ENCODE data around the gene THBD. TPM values are rescaled to one million over a fixed set of nuclear protein-coding genes. Genes with fewer than 3 reads are reported as not detected.

THBD gene
- total and polyA plus RNA-seq, 9 of the 15 experiments (the other 6 are each of a cell fraction or from before 2014, with no cell fraction given): 0.07 to 0.49 (median 0.33) TPM

DNA sequence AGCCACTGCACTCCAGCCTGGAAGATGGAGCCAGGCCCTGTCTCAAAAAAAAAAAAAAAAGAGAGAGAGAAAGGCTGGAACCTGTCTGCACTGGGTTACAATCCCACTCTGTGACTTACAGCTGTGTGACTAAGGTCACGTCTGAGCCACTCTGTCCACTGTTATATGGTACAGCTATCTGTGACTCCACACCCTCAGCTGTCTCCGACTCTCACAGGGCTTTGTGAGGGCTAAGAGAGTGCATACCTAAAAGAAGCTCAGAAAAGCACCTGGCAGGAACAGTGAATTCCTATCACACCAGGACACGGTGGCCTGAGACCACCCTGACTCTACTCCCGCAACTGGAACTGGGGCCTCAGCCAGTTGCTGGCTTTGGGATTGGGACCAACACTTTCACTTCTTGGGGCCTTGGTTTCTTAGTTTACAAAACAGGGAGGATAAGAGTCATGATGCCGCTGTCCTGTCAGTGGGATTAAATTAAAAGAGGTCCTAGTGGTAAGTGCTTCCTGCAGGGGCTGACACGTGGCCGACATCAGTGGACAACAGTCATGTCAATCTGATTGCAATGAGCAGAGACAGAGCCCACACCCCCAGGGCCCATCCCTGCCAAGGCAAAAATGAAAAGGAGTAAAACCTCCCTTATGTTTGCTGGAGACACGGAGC, 42.4 kb upstream of the THBD start:
- peak overlapping the region; percentile 74 for H2AFZ ChIP-seq (ENCODE audit: low read depth, low read length)
- peak overlapping the region; percentile 45; the same call in 2 of the 3 replicates for H3K27ac ChIP-seq (ENCODE audit: extremely low read depth, low read depth, low read length)
- H3K4me3 ChIP-seq: no peak overlapping the region
- no peaks in the 10 kb centered on the region for H3K9me3 ChIP-seq (replicated peaks; ENCODE audit: control insufficient read depth, insufficient read depth, low read depth, low read length)
- FAIRE-seq (peak; percentile 84), ATAC-seq (peak; percentile 73), DNase-seq (ENCODE audit: extremely low read depth in 1 of 4, low spot score in 3 of 4) (peak; percentile 21 to 65 (median 40))
- H3K27me3 ChIP-seq (ENCODE audit: control insufficient read depth in 2 of 2, insufficient read depth in 2 of 2, low read length in 2 of 2): no peaks in the 10 kb centered on the region
- intact Hi-C loops (cut with micrococcal nuclease): loop anchor here (5.0 kb wide), 1 partner anchor 40 kb away; no protein-coding TSS in a partner anchor
- no peaks in the 10 kb centered on the region for H4K20me1 ChIP-seq (replicated peaks; ENCODE audit: control insufficient read depth, insufficient read depth, low read length)
- BruUV-seq (replicated peaks): no TSS peak
- peak overlapping the region; percentile 21; the same call in 1 of the 2 replicates for H3K4me2 ChIP-seq (ENCODE audit: insufficient read depth, low read length)
- no peaks in the 10 kb centered on the region for H3K9me1 ChIP-seq (ENCODE audit: control insufficient read depth, insufficient read depth, low read length)
- H3K79me2 ChIP-seq (ENCODE audit: control insufficient read depth, insufficient read depth, low read length): no peaks in the 10 kb centered on the region
- in situ Hi-C loops (cut with MboI): no loop called here
- POLR2A ChIA-PET: interaction anchor here (0.7 kb wide), 1 partner anchor 20 kb away, joined by 3 read pairs; no protein-coding TSS in a partner anchor
- H3K36me3 ChIP-seq (ENCODE audit: control insufficient read depth, insufficient read depth, low read length): no peaks in the 10 kb centered on the region
- CTCF ChIA-PET (ENCODE audit: low intra/inter-chr PET ratio): no interaction called here
- peaks cover 36 to 39% of the 10 kb centered on the region in 2 experiments for H3K4me1 ChIP-seq (replicated peaks in 1 of 2; ENCODE audit: control insufficient read depth in 2 of 2, insufficient read depth in 2 of 2, low read length in 2 of 2)
- H3K9ac ChIP-seq (ENCODE audit: insufficient read depth in 1 of 2, low read depth in 2 of 2, low read length in 2 of 2): peak overlapping the region; percentile 8 to 32; a peak in 3 of 4 replicates
- 15% methylated on average over 6 of the region's 8 CpGs for WGBS (ENCODE audit: insufficient coverage, low coverage, missing lambda C conversion rate)
- TF ChIP-seq, protein P1, sequence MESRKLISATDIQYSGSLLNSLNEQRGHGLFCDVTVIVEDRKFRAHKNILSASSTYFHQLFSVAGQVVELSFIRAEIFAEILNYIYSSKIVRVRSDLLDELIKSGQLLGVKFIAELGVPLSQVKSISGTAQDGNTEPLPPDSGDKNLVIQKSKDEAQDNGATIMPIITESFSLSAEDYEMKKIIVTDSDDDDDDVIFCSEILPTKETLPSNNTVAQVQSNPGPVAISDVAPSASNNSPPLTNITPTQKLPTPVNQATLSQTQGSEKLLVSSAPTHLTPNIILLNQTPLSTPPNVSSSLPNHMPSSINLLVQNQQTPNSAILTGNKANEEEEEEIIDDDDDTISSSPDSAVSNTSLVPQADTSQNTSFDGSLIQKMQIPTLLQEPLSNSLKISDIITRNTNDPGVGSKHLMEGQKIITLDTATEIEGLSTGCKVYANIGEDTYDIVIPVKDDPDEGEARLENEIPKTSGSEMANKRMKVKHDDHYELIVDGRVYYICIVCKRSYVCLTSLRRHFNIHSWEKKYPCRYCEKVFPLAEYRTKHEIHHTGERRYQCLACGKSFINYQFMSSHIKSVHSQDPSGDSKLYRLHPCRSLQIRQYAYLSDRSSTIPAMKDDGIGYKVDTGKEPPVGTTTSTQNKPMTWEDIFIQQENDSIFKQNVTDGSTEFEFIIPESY (CRISPR knock-in tag; IDR thresholded peaks at IDR 0.05): no peak
- TF ChIP-seq L3MBTL2 (IDR thresholded peaks at IDR 0.05) (peak; percentile 74; the same call in 1 of the 2 replicates), EWSR1 (IDR thresholded peaks at IDR 0.05; ENCODE audit: borderline replicate concordance, low read depth, partially characterized antibody) (no peak), ZNF592 (IDR thresholded peaks at IDR 0.05) (peak; percentile 90), MYC (IDR thresholded peaks at IDR 0.05; ENCODE audit: low read depth, low read length) (peak; percentile 26; the same call in 1 of the 2 replicates), MYC (CRISPR knock-in tag; IDR thresholded peaks at IDR 0.05; ENCODE audit: borderline replicate concordance, low read depth) (no peak), E2F6 (IDR thresholded peaks at IDR 0.05; ENCODE audit: borderline replicate concordance in 1 of 2, extremely low read depth in 1 of 2, insufficient read depth in 1 of 2, insufficient read length in 1 of 2, low read depth in 1 of 2, low read length in 1 of 2, poor library complexity in 1 of 2, severe bottlenecking in 1 of 2) (peak in 1 of 2 experiments; percentile 10), MITF (IDR thresholded peaks at IDR 0.05) (no peak), ZNF12 (CRISPR knock-in tag; IDR thresholded peaks at IDR 0.05) (no peak)
- TF ChIP-seq, protein P2, sequence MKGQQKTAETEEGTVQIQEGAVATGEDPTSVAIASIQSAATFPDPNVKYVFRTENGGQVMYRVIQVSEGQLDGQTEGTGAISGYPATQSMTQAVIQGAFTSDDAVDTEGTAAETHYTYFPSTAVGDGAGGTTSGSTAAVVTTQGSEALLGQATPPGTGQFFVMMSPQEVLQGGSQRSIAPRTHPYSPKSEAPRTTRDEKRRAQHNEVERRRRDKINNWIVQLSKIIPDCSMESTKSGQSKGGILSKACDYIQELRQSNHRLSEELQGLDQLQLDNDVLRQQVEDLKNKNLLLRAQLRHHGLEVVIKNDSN (CRISPR knock-in tag; IDR thresholded peaks at IDR 0.05): no peak
